Measurements from ENCODE around the gene NKX3-2. TPM values are rescaled to one million over a fixed set of nuclear protein-coding genes. Genes with fewer than 3 reads are reported as not detected.

NKX3-2 gene
- total RNA-seq, 1 experiment from 2014 or later: 0.07 TPM

DNA sequence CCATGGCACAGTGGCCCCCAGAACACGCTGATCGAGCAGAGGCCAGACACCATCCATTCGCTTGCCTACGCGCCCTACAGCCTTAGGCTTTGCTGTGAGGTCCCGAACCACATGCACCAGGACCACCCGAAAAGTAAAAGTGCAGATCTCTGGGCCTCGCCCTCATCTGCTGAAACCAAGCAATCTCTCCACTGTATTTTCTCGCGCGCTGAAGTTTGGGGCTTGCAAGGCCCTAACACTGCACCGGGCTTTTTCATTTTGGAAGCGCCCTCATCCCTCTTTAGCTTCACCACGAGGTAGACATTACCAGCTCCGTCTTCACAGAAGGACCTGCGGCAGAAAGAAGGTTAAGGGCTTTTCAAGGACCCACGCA, 21.2 kb downstream of the NKX3-2 start:
- no peak for DNase-seq
- ATAC-seq: no peak
- BruUV-seq (replicated peaks): no TSS peak
- H3K4me2 ChIP-seq (ENCODE audit: low read length): no peak overlapping the region
- H3K9me2 ChIP-seq (replicated peaks; ENCODE audit: low read length): no peaks in the 10 kb centered on the region
- H3K27ac ChIP-seq (ENCODE audit: low read length): no peak overlapping the region
- no peaks in the 10 kb centered on the region for H4K20me1 ChIP-seq (ENCODE audit: low read length)
- no peak for TF ChIP-seq EZH2 (IDR thresholded peaks at IDR 0.05; ENCODE audit: low read length, unreplicated experiment)
- TF ChIP-seq CTCF (conservative IDR thresholded peaks at IDR 0.05; ENCODE audit: low read depth, low read length): no peak
- no peak for TF ChIP-seq EZH2phosphoT487 (IDR thresholded peaks at IDR 0.05; ENCODE audit: borderline replicate concordance, low read length)
- no peaks in the 10 kb centered on the region for H3F3A ChIP-seq (ENCODE audit: low read length, unreplicated experiment)
- peaks cover 50% of the 10 kb centered on the region for H3K27me3 ChIP-seq (ENCODE audit: low read length)
- no peaks in the 10 kb centered on the region for H3K4me1 ChIP-seq (ENCODE audit: insufficient read depth, low read length)
- H3K9me3 ChIP-seq (ENCODE audit: low read length): no peaks in the 10 kb centered on the region
- H3K79me2 ChIP-seq (ENCODE audit: low read length): no peaks in the 10 kb centered on the region
- no peak overlapping the region for H2AFZ ChIP-seq (ENCODE audit: low read length)
- no peaks in the 10 kb centered on the region for H3K36me3 ChIP-seq (ENCODE audit: low read depth, low read length)
- intact Hi-C loops (cut with micrococcal nuclease): no loop called here
- H3K4me3 ChIP-seq (ENCODE audit: low read length): no peak overlapping the region
- no peak overlapping the region for H3K9ac ChIP-seq (ENCODE audit: low read length)
- ChIA-PET CTCF (no interaction called here), POLR2A (ENCODE audit: unreplicated experiment) (no interaction called here)

- Histone ChIP-seq H3K4me2 (ENCODE audit: low read length) (no peak overlapping the region), H3K4me3 (ENCODE audit: low read length) (no peak overlapping the region), H2AFZ (ENCODE audit: low read length) (no peak overlapping the region), H3F3A (ENCODE audit: low read length, unreplicated experiment) (no peaks in the 10 kb centered on the region), H3K27me3 (ENCODE audit: low read length) (peaks cover 53% of the 10 kb centered on the region), H4K20me1 (ENCODE audit: low read length) (no peaks in the 10 kb centered on the region), H3K79me2 (ENCODE audit: low read length) (no peaks in the 10 kb centered on the region), H3K9me3 (ENCODE audit: low read length) (no peaks in the 10 kb centered on the region), H3K9ac (ENCODE audit: low read length) (no peak overlapping the region), H3K4me1 (ENCODE audit: insufficient read depth, low read length) (no peaks in the 10 kb centered on the region), H3K27ac (ENCODE audit: low read length) (no peak overlapping the region), H3K9me2 (replicated peaks; ENCODE audit: low read length) (no peaks in the 10 kb centered on the region), H3K36me3 (ENCODE audit: low read depth, low read length) (no peaks in the 10 kb centered on the region)
- DNase-seq: no peak
- BruUV-seq (replicated peaks): no TSS peak
- POLR2A ChIA-PET (ENCODE audit: unreplicated experiment): no interaction called here
- intact Hi-C loops (cut with micrococcal nuclease): no loop called here
- no peak for TF ChIP-seq EZH2 (IDR thresholded peaks at IDR 0.05; ENCODE audit: low read length, unreplicated experiment)
- ATAC-seq: no peak
- CTCF ChIA-PET: no interaction called here
Observed at GRCh38 chr4:13522282-13523104, 21.8 kb downstream of the NKX3-2 start.

- ATAC-seq (no peak), DNase-seq (no peak)
- Histone ChIP-seq H3K4me1 (ENCODE audit: insufficient read depth, low read length) (no peaks in the 10 kb centered on the region), H3K9ac (ENCODE audit: low read length) (no peak overlapping the region), H3K79me2 (ENCODE audit: low read length) (no peaks in the 10 kb centered on the region), H4K20me1 (ENCODE audit: low read length) (no peaks in the 10 kb centered on the region), H2AFZ (ENCODE audit: low read length) (no peak overlapping the region), H3K9me2 (replicated peaks; ENCODE audit: low read length) (no peaks in the 10 kb centered on the region), H3K9me3 (ENCODE audit: low read length) (no peaks in the 10 kb centered on the region), H3K27ac (ENCODE audit: low read length) (no peak overlapping the region), H3K36me3 (ENCODE audit: low read depth, low read length) (no peaks in the 10 kb centered on the region), H3F3A (ENCODE audit: low read length, unreplicated experiment) (no peaks in the 10 kb centered on the region), H3K4me3 (ENCODE audit: low read length) (no peak overlapping the region), H3K4me2 (ENCODE audit: low read length) (no peak overlapping the region), H3K27me3 (ENCODE audit: low read length) (peaks cover 53% of the 10 kb centered on the region)
- TF ChIP-seq EZH2phosphoT487 (IDR thresholded peaks at IDR 0.05; ENCODE audit: borderline replicate concordance, low read length) (no peak), CTCF (conservative IDR thresholded peaks at IDR 0.05; ENCODE audit: low read depth, low read length) (no peak), EZH2 (IDR thresholded peaks at IDR 0.05; ENCODE audit: low read length, unreplicated experiment) (no peak)
- ChIA-PET POLR2A (ENCODE audit: unreplicated experiment) (no interaction called here), CTCF (no interaction called here)
- intact Hi-C loops (cut with micrococcal nuclease): no loop called here
- BruUV-seq (replicated peaks): no TSS peak
Observed at GRCh38 chr4:13521047-13521446, 23.3 kb downstream of the NKX3-2 start.
